Stimulated activated CD8-positive, alpha-beta memory T cell treated with anti-CD3 and anti-CD28 coated beads, Interleukin-7, amount 100 ng/mL, for 1 hour (primary cell): ENCODE results near the gene CCDC102A.

Experiments
- DNase-seq, 2 donors: peaks; one replicate each; pipeline ENCODE4 v3.0.0-alpha.2; 2020; ENCODE audit warnings: low read depth in 2 of 2

The CCDC102A gene

GRCh38 chr16:57462209-57462977 lies 74.0 kb downstream of the CCDC102A start, which contains the start of gene POLR2C:
Gene POLR2C, plus strand, starts transcription at chr16:57462679. Its CDS starts 46 bp downstream, at chr16:57462725.
- peak; percentile 90 to 93 for DNase-seq
